HG03064 (cell line): ENCODE data around the gene CAPSL.
"Not testable (repeated sequence)": the region's sequence is repeated elsewhere in the genome, so short reads cannot be mapped to it uniquely, and the experiment has no call there.

Experiments
- ATAC-seq: cut with Tn5 transposase; IDR thresholded peaks from one replicate; pipeline ENCODE4 v1.9.1; 2021; ENCODE audit warnings: low read depth; ENCODE audit not compliant: unreplicated experiment

Gene CAPSL

GRCh38 chr5:35908814-35909213 lies 29.6 kb downstream of the CAPSL start:
- no peak for ATAC-seq

- ATAC-seq = no peak
These were observed 30.2 kb downstream of the CAPSL start for GRCh38 chr5:35908228-35908627.

GRCh38 chr5:35904443-35905132 lies 33.8 kb downstream of the CAPSL start:
- no peak for ATAC-seq

GRCh38 chr5:35903631-35904203 lies 34.7 kb downstream of the CAPSL start:
- ATAC-seq = no peak

GRCh38 chr5:35902046-35902672 lies 36.3 kb downstream of the CAPSL start:
- ATAC-seq = no peak

GRCh38 chr5:35900972-35901695 lies 37.3 kb downstream of the CAPSL start:
- ATAC-seq = no peak

GRCh38 chr5:35899800-35900199 lies 38.6 kb downstream of the CAPSL start:
- ATAC-seq = no peak

- no peak for ATAC-seq
These were observed 39.3 kb downstream of the CAPSL start for GRCh38 chr5:35898952-35899660.

GRCh38 chr5:35894131-35894530 lies 44.3 kb downstream of the CAPSL start:
- ATAC-seq = no peak

- ATAC-seq = not testable (repeated sequence)
These were observed 45.6 kb downstream of the CAPSL start for GRCh38 chr5:35892799-35893198.

- ATAC-seq = no peak
These were observed 48.1 kb downstream of the CAPSL start for GRCh38 chr5:35890021-35891020.

- no peak for ATAC-seq
These were observed 50.9 kb downstream of the CAPSL start for GRCh38 chr5:35887321-35888100.

GRCh38 chr5:35886381-35886780 lies 52.0 kb downstream of the CAPSL start:
- ATAC-seq = no peak

- no peak for ATAC-seq
These were observed 53.6 kb downstream of the CAPSL start for GRCh38 chr5:35884773-35885172.

- ATAC-seq = no peak
These were observed 54.1 kb downstream of the CAPSL start for GRCh38 chr5:35884191-35884769.

GRCh38 chr5:35881758-35882157 lies 56.7 kb downstream of the CAPSL start:
- no peak for ATAC-seq

GRCh38 chr5:35880156-35880555 lies 58.3 kb downstream of the CAPSL start:
- no peak for ATAC-seq

- no peak for ATAC-seq
These were observed 58.8 kb downstream of the CAPSL start for GRCh38 chr5:35879649-35880048.
